Fibroblast of lung (primary cell): Measurements from ENCODE around the gene C1orf146. TPM values are rescaled to one million over a fixed set of nuclear protein-coding genes. Genes with fewer than 3 reads are reported as not detected.

Experiments
- DNase-seq, 2 donors: peaks; one replicate each; pipeline versions ENCODE4 v3.0.0 to v3.0.0-alpha.2; 2010; ENCODE audit warnings: low read depth in 2 of 2
- H2AFZ ChIP-seq: 2 replicates; pipeline ENCODE4 v1.5.1; 2012; ENCODE audit warnings: low read length, control low read depth, inconsistent platforms
- H3K27ac ChIP-seq: 2 replicates; pipeline ENCODE4 v1.5.1; 2011; ENCODE audit warnings: low read length, control low read depth; ENCODE audit not compliant: insufficient read depth
- H3K27me3 ChIP-seq: 2 replicates; pipeline ENCODE4 v1.5.1; 2011; ENCODE audit warnings: mild to moderate bottlenecking, low read length; ENCODE audit not compliant: control insufficient read depth, insufficient read depth
- H3K36me3 ChIP-seq: 2 replicates; pipeline ENCODE4 v1.5.1; 2011; ENCODE audit warnings: low read length; ENCODE audit not compliant: control insufficient read depth, insufficient read depth
- H3K4me1 ChIP-seq: 2 replicates; pipeline ENCODE4 v1.5.1; 2011; ENCODE audit warnings: low read length; ENCODE audit not compliant: control insufficient read depth, insufficient read depth; ENCODE audit errors: extremely low read depth
- H3K4me2 ChIP-seq: 2 replicates; pipeline ENCODE4 v1.5.1; 2011; ENCODE audit warnings: low read length, control low read depth; ENCODE audit not compliant: insufficient read depth; ENCODE audit errors: extremely low read depth
- H3K4me3 ChIP-seq, 4 experiments: fragments of 200-600 bp in 1 of 4; sonication (generic) in 1 of 4; replicated peaks in 1 of 4; 2 replicates each; pipeline ENCODE4 v1.5.1; 2011 to 2016; ENCODE audit warnings: low read length in 4 of 4, low read depth in 3 of 4, mild to moderate bottlenecking in 3 of 4, control low read depth in 2 of 4, inconsistent platforms in 1 of 4, mixed read lengths in 1 of 4; ENCODE audit not compliant: insufficient read depth in 1 of 4; ENCODE audit errors: control extremely low read depth in 1 of 4
- H3K79me2 ChIP-seq: 2 replicates; pipeline ENCODE4 v1.5.1; 2012; ENCODE audit warnings: mild to moderate bottlenecking, low read length, inconsistent platforms; ENCODE audit not compliant: control insufficient read depth, insufficient read depth
- H3K9ac ChIP-seq: 2 replicates; pipeline ENCODE4 v1.5.1; 2011; ENCODE audit warnings: mild to moderate bottlenecking, low read length, control low read depth; ENCODE audit not compliant: insufficient read depth
- H3K9me3 ChIP-seq: 2 replicates; pipeline ENCODE4 v1.5.1; 2012; ENCODE audit warnings: low read depth, low read length; ENCODE audit not compliant: control insufficient read depth, insufficient read depth
- H4K20me1 ChIP-seq: 2 replicates; pipeline ENCODE4 v1.5.1; 2011; ENCODE audit warnings: low read length; ENCODE audit not compliant: control insufficient read depth, insufficient read depth; ENCODE audit errors: extremely low read depth
- EZH2 ChIP-seq: IDR thresholded peaks from 2 replicates; pipeline ENCODE4 v1.5.1; 2012; ENCODE audit warnings: low read length, control low read depth, mild to moderate bottlenecking; ENCODE audit errors: missing control alignments
- polyA plus RNA-seq, 2 donors: library from polyadenylated mRNA; depleted of rRNA in 1 of 2; stranded (reverse) in 1 of 2; unstranded in 1 of 2; fragments of >200 nt; gene quantifications; 2 replicates each; pipeline ENCODE4 v1.2.1, GENCODE V29; 2011 to 2012; ENCODE audit warnings: missing spikeins in 1 of 2
- total RNA-seq: library from RNA; depleted of rRNA; stranded (reverse); fragments of >200 nt; gene quantifications from 2 replicates; pipeline ENCODE4 v1.2.1, GENCODE V29; 2014
- TF ChIP-seq, protein P1 (sequence below), 2 donors: IDR thresholded peaks in 1 of 2; conservative IDR thresholded peaks in 1 of 2; 1 replicate in 1 of 2; 2 replicates in 1 of 2; pipeline ENCODE4 v1.5.1; 2011 to 2012; ENCODE audit warnings: low read length in 2 of 2, control low read depth in 1 of 2, inconsistent platforms in 1 of 2, low read depth in 1 of 2, mild to moderate bottlenecking in 1 of 2

Gene C1orf146
- total and polyA plus RNA-seq, 2 donors (not counting 1 experiment from before 2014, with no cell fraction given) = not detected

GRCh38 chr1:92184632-92185031 lies 33.1 kb upstream of the C1orf146 start:
- TF ChIP-seq EZH2 = no peak
- TF ChIP-seq, protein P1, sequence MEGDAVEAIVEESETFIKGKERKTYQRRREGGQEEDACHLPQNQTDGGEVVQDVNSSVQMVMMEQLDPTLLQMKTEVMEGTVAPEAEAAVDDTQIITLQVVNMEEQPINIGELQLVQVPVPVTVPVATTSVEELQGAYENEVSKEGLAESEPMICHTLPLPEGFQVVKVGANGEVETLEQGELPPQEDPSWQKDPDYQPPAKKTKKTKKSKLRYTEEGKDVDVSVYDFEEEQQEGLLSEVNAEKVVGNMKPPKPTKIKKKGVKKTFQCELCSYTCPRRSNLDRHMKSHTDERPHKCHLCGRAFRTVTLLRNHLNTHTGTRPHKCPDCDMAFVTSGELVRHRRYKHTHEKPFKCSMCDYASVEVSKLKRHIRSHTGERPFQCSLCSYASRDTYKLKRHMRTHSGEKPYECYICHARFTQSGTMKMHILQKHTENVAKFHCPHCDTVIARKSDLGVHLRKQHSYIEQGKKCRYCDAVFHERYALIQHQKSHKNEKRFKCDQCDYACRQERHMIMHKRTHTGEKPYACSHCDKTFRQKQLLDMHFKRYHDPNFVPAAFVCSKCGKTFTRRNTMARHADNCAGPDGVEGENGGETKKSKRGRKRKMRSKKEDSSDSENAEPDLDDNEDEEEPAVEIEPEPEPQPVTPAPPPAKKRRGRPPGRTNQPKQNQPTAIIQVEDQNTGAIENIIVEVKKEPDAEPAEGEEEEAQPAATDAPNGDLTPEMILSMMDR (conservative IDR thresholded peaks at IDR 0.05 in 1 of 2, IDR thresholded peaks at IDR 0.05 in 1 of 2; ENCODE audit: low read depth in 1 of 2, low read length in 2 of 2) = no peak
- H3K9ac ChIP-seq = no peak overlapping the region
- no peak overlapping the region for H2AFZ ChIP-seq
- no peaks in the 10 kb centered on the region for H3K36me3 ChIP-seq
- no peaks in the 10 kb centered on the region for H3K79me2 ChIP-seq
- H3K4me1 ChIP-seq = no peaks in the 10 kb centered on the region
- H4K20me1 ChIP-seq = no peaks in the 10 kb centered on the region
- no peak overlapping the region for H3K27ac ChIP-seq
- peak; percentile 70 to 89 for DNase-seq
- H3K4me2 ChIP-seq = no peak overlapping the region
- H3K9me3 ChIP-seq = no peaks in the 10 kb centered on the region
- no peaks in the 10 kb centered on the region for H3K27me3 ChIP-seq
- no peak overlapping the region for H3K4me3 ChIP-seq

DNA sequence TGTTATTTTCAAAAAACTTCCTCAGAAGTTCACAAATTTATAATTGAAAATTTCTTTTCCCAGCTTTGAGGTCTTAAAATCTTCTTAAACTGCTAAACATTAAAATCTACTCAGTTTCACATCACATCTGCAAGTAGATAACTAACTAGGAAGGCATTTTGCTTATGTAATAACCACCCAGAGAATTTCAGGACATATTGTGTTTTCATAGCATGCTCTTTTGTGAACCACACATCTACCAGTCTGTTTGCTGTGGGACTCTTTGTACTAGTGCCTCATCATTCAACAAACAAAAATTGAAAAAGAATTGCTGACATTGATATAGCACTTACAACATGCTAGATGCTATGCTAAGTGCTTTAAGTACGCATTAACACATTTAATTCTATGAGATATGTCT lies 31.6 kb upstream of the C1orf146 start:
- H3K27me3 ChIP-seq = no peaks in the 10 kb centered on the region
- H3K36me3 ChIP-seq = no peaks in the 10 kb centered on the region
- no peaks in the 10 kb centered on the region for H4K20me1 ChIP-seq
- H3K4me2 ChIP-seq = no peak overlapping the region
- TF ChIP-seq EZH2 = no peak
- TF ChIP-seq, protein P1 (conservative IDR thresholded peaks at IDR 0.05 in 1 of 2, IDR thresholded peaks at IDR 0.05 in 1 of 2; ENCODE audit: low read depth in 1 of 2, low read length in 2 of 2) = no peak
- no peak overlapping the region for H3K27ac ChIP-seq
- H3K9me3 ChIP-seq = no peaks in the 10 kb centered on the region
- H3K9ac ChIP-seq = no peak overlapping the region
- H2AFZ ChIP-seq = no peak overlapping the region
- no peaks in the 10 kb centered on the region for H3K79me2 ChIP-seq
- no peaks in the 10 kb centered on the region for H3K4me1 ChIP-seq
- peak in 1 of 2 donors; percentile 63 for DNase-seq
- H3K4me3 ChIP-seq = no peak overlapping the region

DNA sequence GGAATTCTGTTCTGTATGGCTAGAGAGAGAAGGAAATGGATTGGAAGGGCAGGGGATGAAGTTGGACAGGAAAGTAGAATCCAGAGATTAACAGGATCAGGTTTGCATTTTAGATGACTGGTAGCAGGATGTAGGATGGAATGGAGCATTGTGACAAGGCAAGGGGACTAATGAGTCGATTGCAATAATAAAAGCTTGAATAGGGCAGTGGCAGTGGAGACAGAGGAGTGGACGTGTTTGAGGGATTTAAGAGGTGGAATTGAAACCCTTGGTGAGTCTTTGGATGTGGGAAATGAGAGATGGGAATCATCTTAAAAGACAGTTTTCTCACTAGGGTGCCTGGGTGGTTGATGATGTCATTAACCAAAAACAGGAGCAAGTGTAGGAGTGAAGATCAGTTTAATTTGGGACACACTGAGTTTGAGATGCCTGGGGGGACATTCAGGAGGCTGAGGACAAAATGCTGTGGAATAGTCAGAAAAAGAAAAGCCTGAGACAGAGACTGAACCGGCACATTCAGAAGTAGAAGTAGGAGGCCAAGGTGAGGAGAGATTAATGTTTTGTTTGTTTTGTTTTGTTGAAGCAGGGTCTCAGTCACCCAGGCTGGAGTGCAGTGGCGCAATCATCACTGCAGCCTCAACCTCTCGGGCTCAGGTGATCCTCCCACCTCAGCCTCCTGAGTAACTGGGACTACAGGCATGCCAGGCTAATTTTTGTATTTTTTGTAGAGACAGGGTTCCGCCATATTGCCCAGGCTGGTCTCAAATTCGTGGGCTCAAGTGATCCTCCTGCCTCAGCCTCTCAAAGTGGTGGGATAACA lies 29.1 kb upstream of the C1orf146 start:
- Histone ChIP-seq H3K9ac (no peak overlapping the region), H3K4me2 (no peak overlapping the region), H3K27me3 (no peaks in the 10 kb centered on the region), H3K79me2 (no peaks in the 10 kb centered on the region), H3K27ac (no peak overlapping the region), H2AFZ (no peak overlapping the region), H3K9me3 (no peaks in the 10 kb centered on the region), H3K36me3 (no peaks in the 10 kb centered on the region), H3K4me1 (no peaks in the 10 kb centered on the region), H4K20me1 (no peaks in the 10 kb centered on the region), H3K4me3 (no peak overlapping the region)
- no peak for TF ChIP-seq EZH2
- TF ChIP-seq, protein P1 (conservative IDR thresholded peaks at IDR 0.05 in 1 of 2, IDR thresholded peaks at IDR 0.05 in 1 of 2; ENCODE audit: low read depth in 1 of 2, low read length in 2 of 2) = no peak
- no peak for DNase-seq
